ENCODE measurements around the gene LARP1B. TPM values are rescaled to one million over a fixed set of nuclear protein-coding genes. Genes with fewer than 3 reads are reported as not detected.
A peak's percentile ranks its signal among the peaks of the same experiment; 100 is the strongest.
"Not testable (repeated sequence)": the region's sequence is repeated elsewhere in the genome, so short reads cannot be mapped to it uniquely, and the experiment has no call there.

The LARP1B gene
- polyA plus RNA-seq (ENCODE audit: insufficient read length in 4 of 4) = 10 to 100 TPM; 20.9 to 25.9 (median 23.7) TPM

DNA sequence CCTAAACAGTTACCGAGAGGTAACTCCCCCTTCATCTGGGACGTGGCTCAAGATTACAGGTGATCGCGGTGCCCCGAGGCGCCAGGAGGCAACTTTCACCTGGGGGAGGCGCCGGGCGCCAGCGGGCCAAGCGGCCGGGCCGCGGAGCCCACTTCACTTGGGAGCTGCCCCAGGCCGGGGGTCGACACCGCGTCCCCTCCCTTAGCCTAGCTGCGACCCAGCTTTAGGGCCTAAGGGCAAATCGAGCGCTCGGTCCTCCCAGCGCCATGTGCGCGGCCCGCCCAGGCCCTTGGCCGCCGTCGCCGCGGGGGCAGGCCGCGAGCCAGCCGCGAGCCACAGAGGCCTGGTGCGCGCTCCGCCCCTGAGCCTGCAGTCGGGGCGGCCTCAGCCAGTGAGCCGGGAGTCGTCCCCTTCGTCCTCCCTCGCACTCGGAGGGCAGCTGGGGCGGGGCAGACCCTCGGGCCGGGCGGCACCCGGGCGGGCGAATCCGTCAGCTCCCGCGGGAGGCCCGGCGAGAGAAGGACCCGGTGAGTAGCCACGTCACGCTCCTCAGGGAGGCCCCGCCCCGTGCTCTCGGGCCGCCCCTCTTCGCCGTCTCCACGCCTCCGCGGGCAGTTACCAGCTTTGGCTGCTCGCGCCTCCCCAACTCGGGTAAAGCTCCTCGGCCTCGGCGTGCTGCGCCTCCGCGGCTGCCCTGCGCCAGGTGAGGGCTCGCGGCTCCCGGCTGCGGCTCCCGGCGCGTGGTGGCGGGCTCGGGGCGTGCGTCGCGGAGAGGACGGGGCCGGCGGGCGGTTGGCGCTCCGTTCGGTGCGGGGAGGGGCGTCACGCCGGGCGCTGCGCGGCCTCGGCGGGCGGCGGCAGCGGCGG is at the start of gene LARP1B:
LARP1B (plus strand) TSS at position 614 of the 867 bp plus-strand sequence. CDS start 13,640 bp downstream, outside the sequence.
- DNase-seq (ENCODE audit: low read depth in 4 of 4, low spot score in 3 of 4) = peak; percentile 82 to 90 (median 88)

DNA sequence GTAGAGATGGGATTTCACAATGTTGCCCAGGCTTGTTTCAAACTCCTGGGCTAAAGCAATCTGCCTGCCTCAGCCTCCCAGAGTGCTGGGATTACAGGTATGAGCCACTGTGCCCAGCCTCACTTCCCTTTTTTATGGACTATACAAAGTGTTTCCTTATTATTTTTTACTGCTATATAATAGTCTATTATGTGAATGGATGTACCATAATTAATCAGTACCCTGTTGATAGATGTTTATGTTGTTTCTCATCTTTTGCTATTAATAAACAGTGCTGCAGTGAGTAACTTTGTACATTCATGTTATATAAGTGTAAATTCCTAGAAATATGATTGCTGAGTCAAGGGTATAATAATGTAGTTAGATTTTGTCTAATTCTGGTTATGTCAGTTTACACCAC is 35.8 kb upstream of the LARP1B start:
- no peak for DNase-seq (ENCODE audit: low read depth in 4 of 4, low spot score in 3 of 4)

DNA sequence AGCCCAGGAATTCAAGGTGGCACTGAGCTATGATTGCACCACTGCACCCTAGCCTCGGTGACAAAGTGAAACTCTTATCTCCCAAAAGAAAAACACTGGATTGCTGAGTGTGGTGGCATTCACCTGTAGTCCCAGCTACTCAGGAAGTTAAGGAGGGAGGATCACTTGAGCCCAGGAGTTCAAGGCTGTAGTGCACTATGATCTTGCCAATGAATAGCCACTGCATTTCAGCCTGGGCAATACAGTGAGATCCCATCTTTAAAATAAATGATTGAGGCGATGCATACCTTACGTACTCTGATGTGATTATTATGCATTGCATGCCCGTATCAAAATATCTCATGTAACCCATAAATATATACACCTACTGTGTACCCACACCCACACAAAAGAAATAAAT is 31.2 kb upstream of the LARP1B start:
- DNase-seq (ENCODE audit: low read depth in 4 of 4, low spot score in 3 of 4) = no peak

DNA sequence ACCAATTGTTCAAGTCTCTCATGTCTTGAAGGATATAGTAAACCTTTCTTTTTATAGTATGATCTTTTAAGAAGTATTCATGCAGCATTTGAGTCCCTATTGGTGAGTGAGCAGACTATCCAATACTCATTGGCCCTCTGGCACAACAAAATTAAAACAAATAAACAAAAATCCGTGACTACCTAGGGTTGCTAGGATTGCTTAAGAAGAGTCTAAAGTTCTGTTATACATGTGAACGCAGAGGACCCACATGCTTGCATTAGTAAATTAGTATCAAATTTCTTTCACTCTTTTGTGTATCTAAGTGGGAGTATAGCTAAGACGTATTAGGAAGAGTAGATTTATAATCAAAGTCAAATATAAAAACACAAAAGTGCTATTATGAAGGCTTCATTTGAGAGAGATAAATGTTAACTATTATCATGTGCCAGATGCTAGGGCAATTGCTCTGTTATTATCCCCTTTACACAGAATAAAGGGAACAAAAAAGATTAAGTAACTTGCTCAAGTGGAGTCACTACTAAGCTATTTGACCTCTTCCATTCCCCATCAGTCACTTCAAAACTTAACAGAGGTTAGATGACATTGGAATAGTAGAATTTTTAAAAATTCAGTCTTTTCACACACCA is 29.2 kb upstream of the LARP1B start:
- no peak for DNase-seq (ENCODE audit: low read depth in 4 of 4, low spot score in 3 of 4)

DNA sequence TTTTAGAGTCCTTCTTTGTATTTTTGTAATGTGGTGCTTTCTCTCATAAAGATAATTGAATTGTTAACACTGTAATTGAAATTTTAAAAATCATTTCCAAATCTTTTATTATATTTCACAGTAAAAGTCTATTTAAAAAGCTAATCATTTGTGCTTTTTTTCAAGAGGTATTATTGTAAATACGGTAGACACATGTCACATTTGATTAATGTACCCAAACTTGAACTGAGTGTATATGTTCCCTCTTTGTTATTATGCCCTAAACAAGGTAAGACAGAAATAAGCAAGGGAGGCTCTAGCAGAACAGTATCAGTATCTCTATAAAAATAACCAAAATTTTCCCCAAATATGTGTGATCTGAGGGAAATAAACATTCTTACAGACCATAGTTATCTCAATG is 21.5 kb upstream of the LARP1B start:
- no peak for DNase-seq (ENCODE audit: low read depth in 4 of 4, low spot score in 3 of 4)

DNA sequence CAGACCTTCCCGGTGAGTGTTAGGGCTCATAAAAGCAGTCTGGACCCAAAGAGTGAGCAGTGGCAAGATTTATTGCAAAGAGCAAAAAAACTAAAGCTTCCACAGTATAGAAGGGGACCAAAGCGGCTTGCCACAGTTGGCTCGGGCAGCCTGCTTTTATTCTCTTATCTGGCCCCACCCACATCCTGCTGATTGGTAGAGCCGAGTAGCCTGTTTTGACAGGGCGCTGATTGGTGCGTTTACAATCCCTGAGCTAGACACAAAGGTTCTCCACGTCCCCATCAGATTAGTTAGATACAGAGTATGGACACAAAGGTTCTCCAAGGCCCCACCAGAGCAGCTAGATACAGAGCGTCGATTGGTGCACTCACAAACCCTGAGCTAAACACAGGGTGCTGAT is 14.1 kb upstream of the LARP1B start:
- DNase-seq (ENCODE audit: low read depth in 4 of 4, low spot score in 3 of 4) = not testable (repeated sequence)

DNA sequence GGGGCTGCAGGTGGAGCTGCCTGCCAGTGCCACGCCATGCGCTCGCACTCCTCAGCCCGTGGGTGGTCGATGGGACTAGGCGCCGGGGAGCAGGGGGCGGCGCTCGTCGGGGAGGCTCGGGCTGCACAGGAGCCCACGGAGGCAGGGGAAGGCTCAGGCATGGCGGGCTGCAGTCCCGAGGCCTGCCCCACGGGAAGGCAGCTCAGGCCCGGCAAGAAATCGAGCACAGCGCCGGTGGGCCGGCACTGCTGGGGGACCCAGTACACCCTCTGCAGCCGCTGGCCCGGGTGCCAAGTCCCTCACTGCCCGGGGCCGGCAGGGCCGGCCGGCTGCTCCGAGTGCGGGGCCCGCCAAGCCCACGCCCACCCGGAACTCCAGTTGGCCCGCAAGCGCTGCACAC is 13.6 kb upstream of the LARP1B start:
- not testable (repeated sequence) for DNase-seq (ENCODE audit: low read depth in 4 of 4, low spot score in 3 of 4)

DNA sequence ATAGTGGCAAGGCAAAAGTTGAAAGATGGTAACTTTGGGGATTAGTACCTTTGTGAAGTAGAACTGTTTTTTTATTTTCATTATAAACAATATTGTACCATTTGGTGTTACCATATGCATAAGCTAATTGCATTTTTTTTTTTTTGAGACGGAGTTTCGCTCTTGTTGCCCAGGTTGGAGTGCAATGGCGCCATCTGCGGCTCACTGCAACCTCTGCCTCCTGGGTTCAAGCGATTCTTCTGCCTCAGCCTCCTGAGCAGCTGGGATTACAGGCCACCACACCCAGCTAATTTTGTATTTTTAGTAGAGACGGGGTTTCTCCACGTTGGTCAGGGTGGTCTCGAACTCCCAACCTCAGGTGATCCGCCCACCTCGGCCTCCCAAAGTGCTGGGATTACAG is 9.9 kb upstream of the LARP1B start:
- not testable (repeated sequence) for DNase-seq (ENCODE audit: low read depth in 4 of 4, low spot score in 3 of 4)

DNA sequence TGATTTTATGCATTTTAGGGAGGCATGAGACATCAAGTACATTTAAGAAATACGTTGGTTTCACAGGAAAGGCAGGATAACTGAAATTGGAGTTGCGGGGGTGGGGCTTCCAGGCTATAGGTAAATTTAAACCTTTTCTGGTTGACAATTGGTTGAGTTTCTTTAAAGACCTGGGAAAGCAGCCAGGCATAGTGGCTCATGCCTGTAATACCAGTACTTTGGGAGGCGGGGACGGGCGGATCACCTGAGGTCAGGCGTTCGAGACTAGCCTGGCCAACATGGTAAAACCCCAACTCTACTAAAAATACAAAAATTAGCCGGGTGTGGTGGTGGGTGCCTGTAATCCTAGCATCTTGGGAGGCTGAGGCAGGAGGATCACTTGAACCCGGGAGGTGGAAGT is 6.2 kb upstream of the LARP1B start:
- DNase-seq (ENCODE audit: low read depth in 4 of 4, low spot score in 3 of 4) = not testable (repeated sequence)

DNA sequence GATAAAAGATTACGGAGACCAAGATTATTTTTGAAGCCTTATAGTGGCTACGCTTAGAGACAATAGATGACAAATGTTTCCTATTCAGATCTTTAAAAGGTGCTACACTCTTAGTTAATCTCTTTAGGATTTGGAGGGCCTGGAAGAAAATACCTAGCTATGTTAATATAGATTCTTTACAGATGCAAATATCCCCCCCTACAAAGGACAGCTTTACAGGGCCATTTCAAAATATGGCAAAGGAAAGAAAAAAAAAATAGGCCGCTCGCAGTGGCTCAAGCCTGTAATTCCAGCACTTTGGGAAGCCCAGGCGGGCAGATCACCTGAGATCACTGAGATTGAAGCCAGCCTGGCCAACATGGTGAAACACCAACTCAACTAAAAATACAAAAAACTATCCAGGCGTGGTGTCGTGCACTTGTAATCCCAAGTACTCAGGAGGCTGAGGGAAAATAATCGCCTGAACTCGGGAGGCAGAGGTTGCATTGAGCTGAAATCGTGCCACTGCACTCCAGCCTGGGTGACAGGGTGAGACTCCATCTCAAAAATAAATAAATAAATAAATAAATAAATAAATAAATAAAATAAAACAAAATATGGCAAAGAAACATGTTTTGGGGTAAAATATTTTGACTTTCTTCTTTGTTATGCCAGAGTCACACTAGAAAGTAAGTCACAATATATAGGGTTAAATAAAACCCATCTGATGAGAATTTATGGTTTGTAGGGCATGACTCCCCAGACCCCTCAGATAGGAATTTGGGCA is 5.5 kb upstream of the LARP1B start:
- DNase-seq (ENCODE audit: low read depth in 4 of 4, low spot score in 3 of 4) = not testable (repeated sequence)

DNA sequence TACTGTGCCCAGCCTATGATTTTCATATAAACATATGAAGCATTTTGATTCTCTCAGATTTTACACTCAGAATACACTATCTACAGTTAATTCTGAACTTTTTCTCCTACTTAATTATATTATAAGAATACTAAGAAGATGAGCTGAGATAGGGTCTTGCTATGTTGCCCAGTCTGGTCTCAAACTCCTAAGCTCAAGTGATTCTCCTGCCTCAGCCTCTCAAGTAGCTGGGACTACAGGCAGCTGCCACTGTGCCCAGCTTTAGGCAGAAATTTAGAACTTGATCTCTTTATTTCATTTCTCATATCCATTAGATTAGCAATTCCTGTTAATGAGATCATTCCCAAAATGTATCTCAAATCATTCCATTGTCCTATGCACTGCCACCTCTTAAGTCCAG is 4.7 kb upstream of the LARP1B start:
- no peak for DNase-seq (ENCODE audit: low read depth in 4 of 4, low spot score in 3 of 4)

DNA sequence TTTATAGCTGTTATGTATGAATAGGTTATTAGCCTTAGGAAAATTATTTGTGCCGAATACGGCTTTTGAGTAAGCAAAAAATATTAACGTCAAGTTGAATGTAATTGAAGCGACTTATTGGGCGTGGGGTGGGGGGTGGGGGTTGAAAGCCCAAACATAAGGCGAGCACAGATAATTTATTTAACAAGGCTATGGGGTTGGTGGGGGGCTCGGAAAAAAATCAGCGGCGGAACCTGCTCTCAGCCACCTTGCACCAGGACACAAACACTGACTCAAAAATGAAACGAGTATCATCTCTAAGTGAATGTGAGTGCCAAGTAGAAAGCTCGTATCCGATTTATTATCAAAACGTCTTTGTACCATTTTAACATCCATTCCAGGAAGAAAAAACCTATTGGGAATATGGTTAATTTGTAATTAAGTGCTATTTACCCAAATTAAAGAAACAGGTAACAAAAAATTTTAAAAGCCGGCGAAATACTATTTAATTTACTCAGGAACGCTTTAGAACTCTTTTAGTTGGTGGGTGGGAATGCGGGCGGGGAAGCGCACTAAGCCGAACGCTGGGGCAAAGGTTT is 902 bp upstream of the LARP1B start:
- peak in 1 of 4 donors; percentile 6 for DNase-seq (ENCODE audit: low read depth in 4 of 4, low spot score in 3 of 4)

DNA sequence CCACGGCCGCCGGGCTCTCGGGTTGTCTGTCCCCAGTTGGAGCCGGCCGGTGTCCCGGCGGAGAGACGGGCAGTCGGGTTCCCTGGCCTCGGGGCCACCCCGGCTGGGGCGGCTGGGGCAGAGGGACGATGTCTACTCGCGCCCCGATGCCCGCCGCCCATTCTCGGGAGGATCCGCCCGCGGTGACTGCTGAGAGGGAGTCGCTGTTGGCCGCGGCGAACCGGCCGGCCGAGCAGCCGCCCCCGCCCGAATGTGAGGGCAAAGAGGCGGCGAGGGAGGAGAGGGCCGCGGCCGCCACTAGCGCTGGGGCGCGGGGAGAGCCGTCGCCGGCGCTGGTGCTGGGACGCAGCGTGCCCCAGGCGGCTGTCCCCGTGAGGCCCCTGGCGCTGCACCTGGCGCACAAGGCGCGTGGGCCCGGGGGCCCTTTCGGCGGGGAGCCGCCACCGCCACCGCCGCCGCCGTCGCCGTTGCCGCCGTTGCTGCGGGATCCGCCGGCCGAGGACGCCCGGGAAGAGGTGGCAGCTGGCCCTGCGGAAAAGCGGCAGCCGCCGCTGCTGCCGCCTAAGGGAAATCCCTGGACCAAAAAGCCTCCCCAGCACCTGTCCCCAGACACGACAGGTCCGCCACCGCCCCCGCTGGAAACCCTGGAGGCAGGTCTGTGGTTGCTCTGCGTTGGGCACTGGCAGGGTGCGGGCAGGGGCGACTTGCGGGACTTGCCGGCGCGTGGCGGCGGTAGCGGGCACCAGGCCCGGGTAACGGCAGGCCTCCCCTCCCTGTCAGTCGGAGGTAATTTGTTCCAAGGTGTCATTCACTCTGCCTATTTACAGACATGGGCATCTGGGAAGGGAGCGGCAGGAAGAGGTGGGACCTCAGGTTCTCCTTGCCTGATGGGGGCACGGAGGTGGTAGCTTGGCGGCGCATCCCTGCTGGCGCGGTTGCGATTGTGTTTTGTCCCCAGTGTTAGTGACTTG is 739 bp downstream of the LARP1B start:
- DNase-seq (ENCODE audit: low read depth in 4 of 4, low spot score in 3 of 4) = peak; percentile 26 to 48 (median 36)

DNA sequence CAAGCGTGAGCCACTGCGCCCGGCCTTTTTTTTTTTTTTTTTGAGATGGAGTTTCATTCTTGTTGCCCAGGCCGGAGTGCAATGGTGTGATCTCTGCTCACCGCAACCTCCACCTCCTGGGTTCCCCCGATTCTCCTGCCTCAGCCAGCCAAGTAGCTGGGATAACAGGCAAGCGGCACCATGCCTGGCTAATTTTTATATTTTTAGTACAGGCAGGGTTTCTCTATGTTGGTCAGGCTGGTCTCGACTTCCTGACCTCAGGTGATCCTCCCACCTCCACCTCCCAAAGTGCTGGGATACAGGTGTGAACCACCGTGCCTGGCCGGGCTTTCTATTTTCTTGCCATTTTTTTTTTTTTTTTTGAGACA is 5.3 kb downstream of the LARP1B start:
- not testable (repeated sequence) for DNase-seq (ENCODE audit: low read depth in 4 of 4, low spot score in 3 of 4)

DNA sequence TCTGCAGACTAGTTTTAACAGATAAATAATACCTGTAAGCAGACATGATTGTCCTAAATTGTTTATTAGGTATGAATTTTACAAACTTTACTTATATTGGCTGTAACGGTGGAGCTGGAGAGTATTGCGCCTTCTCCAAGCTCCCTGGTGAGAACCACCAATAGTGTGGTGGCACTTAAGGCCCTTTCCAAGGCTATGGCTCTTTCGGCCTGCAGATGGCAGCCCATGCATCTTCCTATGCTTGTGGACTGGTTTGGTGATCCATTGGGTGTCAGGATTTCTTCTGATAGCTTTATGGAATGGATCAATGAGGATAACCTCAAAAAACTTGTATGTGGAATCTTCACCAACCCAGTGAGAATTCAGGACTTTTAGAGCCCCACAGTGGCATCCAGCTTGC is 7.8 kb downstream of the LARP1B start:
- no peak for DNase-seq (ENCODE audit: low read depth in 4 of 4, low spot score in 3 of 4)

DNA sequence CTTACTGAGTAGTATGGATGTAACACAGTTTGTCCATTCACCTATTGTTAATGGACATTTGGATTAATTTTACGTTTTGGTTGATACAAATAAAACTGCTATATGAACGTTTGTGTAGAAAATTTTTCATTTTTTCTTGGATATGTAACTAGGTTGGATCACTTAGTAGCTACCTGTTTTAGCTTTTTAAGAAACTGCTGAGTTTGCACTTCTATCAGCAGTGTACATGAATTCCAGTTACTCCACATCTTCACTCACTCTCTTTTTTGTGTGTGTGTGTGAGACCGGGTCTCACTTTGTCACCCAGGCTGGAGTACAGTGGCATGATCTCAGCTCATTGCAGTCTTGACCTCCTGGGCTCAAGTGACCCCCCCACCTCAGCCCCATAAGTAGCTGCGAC is 15.4 kb downstream of the LARP1B start:
- DNase-seq (ENCODE audit: low read depth in 4 of 4, low spot score in 3 of 4) = no peak

DNA sequence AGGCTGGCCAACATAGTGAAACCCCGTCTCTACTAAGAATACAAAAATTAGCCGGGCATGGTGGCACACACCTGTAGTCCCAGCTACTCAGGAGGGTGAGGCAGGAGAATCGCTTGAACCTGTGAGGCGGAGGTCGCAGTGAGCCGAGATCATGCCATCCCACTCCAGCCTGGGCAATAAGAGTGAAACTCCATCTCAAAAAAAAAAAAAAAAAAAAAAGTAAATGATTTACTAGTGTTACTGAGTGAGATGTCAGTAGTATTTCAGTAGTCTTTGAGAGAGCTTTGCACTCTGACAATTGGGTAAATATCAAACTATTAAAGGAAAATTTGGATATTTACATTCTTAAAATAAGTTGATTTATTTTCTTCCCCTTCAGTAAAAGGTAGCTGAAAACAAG is 34.2 kb downstream of the LARP1B start:
- DNase-seq (ENCODE audit: low read depth in 4 of 4, low spot score in 3 of 4) = not testable (repeated sequence)

DNA sequence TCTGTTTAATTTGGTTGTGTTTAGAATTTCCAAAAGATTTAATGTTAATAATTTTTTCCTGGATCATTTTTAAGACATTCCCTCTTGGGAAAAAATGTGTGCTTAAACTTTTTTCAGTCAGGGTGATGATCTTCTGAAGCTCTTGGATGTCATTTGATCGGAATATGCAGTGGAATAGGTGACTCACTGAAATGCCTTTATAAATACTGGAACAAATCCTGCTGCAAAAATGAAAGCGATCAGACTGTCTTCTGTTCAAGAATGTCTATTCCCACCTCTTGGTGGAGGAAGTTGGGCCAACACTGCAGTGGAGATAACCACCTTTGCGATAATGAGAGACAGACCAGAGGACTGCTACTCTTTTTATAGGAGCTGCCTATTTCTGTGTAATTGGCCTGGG is 46.7 kb downstream of the LARP1B start:
- DNase-seq (ENCODE audit: low read depth in 4 of 4, low spot score in 3 of 4) = no peak

DNA sequence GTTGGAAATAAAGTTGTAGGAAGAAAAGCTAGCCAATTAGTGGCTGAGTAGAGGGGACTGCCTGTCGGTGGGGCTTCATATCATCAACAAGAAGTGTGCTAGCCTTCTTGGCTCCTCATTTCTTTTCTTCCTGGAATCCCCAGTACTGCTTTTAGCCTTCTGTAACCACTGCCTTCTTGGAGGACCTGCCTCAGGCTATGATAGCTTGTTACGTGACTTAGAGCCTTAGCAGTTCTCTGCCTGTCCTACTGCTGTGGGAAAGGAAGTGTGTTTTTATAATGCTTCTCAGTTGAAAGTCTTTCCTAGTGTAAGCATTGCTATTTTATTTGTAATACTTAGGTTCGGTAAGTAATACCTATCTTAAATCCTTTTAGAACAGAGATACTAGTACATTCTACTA is 61.9 kb downstream of the LARP1B start:
- DNase-seq (ENCODE audit: low read depth in 4 of 4, low spot score in 3 of 4) = no peak

DNA sequence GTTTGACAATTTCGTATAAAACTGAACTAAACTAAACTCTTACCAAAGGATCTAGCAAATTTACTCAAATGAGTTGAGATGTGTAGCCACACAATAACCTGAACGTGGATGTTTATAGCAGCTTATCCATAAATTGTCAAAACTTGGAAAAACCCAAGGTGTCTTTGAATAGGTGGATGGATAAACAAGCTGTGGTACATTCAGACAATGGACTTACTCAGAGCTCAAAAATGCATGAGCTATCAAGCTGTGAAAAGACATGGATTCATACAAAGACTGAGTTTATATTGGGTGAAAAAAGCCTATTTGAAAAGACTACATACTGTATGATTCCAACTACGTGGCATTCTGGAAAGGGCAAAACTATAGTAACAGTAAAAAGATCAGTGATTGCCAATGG is 69.5 kb downstream of the LARP1B start:
- no peak for DNase-seq (ENCODE audit: low read depth in 4 of 4, low spot score in 3 of 4)
